Fibroblast of the conjunctiva (primary cell): Measurements from ENCODE around the gene FBXL12.
"Not testable (repeated sequence)": the region's sequence is repeated elsewhere in the genome, so short reads cannot be mapped to it uniquely, and the experiment has no call there.

Source experiments
- DNase-seq: peaks from one replicate; pipeline ENCODE4 v3.0.0-alpha.2; 2010; ENCODE audit warnings: low read depth

The FBXL12 gene

DNA sequence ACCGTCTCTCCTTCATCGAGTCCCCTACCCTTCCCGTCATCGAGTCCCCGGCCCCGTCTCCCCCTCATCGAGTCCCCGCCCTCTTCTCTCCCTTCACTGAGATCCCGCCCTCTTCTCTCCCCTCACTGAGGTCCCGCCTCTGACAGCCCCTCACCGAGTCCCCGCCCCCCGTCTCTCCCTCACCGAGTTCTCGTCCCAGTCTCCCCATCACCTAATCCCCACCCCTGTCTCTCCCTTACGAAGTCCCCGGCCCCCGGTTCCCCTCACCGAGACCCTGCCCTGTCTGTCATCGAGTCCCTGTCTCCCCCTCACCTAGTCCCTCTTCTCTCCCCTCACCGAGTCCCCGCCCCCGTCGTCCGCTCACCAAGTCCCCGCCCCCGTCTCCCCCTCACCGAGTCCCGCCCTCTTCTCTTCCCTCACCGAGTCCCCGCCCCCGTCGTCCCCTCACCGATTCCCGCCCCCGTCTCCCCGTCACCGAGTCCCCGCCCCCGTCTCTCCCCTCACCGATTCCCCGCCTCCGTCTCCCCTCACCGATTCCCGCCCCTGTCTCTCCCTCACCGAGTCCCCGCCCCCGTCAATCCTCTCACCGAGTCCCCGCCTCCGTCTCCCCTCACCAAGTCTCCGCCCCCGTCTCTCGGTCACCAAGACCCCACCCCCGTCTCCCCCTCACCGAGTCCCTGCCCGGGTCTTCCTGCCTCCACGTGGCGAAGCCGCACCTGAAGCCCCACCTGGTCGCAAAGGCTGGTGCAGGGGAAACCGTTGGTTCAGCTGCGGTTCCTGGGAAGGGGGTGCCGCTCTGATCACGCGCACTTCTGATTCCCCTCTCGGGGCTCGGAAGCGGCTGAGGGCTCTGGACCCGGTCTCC, 26.4 kb downstream of the FBXL12 start:
- DNase-seq, result peak; percentile 92

DNA sequence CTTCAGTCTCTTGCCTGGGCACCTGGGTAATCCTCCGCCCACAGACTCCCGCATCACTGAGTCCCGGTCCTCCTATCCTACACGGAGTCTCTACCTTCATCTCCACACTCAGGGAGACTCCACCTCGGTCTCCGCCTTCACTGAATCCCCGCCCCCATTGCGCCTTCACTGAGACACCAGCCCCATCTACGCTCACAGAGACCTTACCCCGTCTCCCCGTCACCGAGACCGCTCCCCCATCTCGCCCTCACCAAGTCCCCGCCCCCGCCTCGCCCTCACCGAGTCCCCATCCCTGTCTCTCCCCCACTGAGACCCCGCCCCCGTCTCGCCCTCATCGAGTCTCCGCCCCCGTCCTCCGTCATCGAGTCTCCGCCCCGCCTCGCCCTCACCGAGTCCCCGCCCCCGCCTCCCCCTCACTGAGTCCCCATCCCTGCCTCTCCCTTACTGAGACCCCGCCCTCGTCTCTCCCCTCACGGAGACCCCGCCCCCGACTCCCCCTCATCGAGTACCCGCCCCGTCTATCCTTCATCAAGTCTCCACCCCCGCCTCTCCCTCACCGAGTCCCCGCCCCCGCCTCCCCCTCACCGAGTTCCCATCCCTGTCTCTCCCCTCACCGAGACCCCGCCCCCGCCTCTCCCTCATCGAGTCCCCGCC, 27.2 kb downstream of the FBXL12 start:
- peak; percentile 94 for DNase-seq

DNA sequence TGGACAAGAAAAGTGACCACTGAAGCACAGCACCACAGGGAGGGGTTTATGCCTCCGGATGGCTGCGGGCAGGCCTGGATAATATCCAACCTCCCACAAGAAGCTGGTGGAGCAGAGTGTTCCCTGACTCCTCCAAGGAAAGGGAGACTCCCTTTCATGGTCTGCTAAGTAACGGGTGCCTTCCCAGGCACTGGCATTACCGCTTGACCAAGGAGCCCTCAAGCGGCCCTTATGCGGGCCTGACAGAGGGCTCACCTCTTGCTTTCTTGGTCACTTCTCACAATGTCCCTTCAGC, 27.9 kb downstream of the FBXL12 start:
- DNase-seq, result not testable (repeated sequence)

DNA sequence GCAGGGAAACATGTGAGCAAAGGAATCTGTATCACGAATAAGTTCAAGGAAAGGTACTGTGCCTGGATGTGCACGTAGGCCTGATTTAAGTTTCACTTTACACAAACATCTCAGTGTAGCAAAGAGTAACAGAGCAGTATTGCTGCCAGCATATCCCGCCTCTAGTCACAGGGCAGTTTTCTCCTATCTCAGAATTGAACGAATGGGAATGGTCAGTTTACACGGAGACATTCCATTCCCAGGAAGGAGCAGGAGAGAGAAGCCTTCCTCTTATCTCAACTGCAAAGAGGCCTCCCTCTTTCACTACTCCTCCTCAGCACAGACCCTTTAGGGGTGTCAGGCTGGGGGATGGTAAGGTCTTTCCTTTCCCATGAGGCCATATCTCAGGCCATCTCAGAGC, 29.3 kb downstream of the FBXL12 start:
- not testable (repeated sequence) for DNase-seq

DNA sequence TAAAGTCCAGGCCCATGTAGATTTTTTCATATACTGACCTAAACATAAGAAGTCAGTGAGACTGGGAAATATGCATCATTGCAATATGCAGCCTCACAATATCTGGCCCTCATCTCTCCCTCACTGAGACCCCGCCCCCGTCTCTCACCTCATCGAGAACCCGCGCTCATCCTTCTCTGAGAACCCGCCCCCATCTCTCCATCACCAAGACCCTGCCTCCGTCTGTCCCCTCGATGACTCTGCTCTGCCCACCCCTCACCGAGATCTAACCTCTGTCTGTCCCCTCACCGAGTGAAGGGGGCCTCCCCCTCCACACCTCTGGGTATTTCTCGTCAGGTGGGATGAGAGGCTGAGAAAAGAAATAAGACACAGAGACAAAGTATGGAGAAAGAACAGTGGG, 29.8 kb downstream of the FBXL12 start:
- no peak for DNase-seq

DNA sequence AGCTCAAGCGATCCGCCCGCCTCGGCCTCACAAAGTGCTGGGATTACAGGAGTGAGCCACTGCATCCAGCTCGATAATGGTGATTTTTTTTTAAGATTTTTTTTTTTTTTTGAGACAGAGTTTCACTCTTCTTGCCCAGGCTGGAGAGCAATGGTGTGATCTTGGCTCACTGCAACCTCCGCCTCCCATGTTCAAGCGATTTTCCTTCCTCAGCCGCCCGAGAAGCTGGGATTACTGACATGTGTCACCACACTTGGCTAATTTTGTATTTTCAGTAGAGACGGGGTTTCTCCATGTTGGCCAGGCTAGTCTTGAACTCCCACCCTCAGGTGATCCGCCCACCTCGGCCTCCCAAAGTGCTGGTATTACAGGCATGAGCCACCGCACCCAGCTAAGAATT, 30.3 kb downstream of the FBXL12 start:
- DNase-seq, result not testable (repeated sequence)

DNA sequence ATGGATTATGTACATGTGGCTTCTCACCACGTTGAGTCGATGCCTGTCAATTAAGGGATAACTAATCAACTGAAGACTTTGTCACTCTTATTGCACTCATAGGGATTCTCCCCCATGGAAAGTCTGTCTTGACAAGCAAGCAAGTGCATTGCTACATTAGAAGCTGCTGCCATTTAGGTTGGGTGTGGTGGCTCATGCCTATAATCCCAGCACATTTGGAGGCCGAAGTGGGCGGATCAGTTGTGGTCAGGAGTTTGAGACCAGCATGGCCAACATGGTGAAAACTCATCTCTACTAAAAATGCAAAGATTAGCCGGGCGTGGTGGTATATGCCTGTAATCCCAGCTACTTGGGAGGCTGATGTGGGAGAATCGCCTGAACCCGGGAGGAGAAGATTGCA, 32.1 kb downstream of the FBXL12 start:
- DNase-seq, result no peak

DNA sequence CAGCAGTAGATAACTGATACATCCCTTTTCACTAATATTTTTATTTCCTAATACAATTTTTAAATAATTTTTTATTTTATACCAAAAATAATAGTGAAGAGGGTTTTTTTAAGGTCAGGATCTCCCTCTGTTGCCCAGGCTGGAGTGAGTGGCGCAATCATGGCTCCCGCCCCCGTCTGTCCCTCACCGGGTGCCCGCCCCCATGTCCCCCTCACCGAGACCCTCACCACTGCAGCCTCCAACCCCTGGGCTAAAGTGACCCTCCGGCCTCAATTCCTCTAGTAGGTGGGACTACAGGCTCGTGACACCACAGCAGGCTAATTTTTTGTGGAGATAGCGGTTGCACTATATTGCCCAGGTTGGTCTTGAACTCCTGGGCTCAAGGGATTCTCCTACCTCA, 32.5 kb downstream of the FBXL12 start:
- DNase-seq, result no peak

DNA sequence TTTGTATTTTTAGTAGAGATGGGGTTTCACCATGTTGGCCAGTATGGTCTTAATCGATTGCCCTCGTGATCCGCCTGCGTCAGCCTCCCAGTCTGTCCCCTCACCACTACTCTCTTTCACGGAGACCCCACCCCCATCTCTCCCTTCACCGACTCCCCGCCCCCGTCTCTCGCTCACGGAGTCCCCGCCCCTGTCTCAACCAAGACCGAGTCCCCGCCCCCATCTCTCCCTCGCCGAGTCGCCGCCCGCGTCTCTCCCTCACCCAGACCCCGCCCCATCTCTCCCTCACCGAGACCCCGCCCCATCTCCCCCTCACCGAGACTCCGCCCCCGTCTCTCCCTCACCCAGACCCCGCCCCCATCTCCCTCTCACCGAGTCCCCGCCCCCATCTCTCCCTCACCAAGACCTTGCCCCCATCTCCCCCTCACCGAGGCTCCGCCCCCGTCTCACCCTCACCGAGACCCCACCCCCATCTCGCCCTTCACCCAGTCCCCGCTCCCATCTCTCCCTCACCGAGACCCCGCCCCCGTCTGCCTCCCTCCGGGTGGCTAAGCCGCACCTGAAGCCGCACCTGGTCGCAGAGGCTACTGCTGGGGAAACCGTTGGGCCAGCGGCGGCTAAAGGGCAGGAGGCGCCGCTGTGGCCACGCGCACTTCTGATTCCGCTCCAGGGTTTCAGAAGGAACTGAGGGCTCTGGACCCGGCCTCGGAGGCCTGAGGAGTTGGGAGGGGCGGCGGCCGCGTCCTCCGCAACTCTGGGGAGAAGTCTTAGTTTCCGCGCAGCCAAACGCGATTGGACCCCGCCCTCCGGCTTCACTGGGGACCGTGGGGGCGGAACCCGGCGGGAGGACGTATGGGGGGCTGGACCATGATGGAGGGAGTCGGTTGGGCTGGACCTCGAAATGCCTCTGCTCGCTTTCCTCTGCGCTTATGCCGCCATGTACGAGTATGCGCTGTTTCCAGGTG, 33.2 kb downstream of the FBXL12 start:
- peak; percentile 94 for DNase-seq

DNA sequence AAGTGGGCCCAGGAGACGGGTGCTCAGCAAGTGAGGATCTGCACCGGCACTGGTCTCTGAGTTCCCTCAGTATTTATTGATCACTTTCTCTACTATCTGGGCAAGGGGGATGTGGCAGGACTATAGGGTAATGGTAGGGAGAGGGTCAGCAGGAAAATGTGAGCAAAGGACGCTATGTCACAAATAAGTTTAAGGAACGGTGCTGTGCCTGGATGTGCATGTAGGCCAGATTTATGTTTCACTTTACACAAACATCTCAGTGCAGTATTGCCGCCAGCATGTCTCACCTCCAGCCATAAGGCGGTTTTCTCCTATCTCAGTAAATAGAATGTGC, 34.7 kb downstream of the FBXL12 start:
- DNase-seq, result not testable (repeated sequence)

DNA sequence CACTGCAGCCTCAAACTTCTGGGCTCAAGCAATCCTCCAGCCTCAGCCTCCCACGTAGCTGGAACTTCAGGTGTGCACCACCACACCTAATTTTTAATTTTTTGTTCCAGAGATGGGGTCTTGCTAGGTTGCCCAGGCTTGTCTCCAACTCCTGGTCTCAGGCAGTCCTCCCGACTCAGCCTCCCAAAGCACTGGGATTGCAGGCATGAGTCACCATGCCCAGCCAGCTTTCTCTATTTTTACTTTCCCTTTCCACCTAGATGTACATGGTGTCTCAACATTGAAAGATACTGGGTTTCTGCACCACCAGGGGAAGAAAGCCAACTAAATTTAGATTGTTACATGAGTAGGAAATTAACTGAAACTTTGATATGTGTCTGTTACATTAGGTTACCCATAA, 36.5 kb downstream of the FBXL12 start:
- no peak for DNase-seq

DNA sequence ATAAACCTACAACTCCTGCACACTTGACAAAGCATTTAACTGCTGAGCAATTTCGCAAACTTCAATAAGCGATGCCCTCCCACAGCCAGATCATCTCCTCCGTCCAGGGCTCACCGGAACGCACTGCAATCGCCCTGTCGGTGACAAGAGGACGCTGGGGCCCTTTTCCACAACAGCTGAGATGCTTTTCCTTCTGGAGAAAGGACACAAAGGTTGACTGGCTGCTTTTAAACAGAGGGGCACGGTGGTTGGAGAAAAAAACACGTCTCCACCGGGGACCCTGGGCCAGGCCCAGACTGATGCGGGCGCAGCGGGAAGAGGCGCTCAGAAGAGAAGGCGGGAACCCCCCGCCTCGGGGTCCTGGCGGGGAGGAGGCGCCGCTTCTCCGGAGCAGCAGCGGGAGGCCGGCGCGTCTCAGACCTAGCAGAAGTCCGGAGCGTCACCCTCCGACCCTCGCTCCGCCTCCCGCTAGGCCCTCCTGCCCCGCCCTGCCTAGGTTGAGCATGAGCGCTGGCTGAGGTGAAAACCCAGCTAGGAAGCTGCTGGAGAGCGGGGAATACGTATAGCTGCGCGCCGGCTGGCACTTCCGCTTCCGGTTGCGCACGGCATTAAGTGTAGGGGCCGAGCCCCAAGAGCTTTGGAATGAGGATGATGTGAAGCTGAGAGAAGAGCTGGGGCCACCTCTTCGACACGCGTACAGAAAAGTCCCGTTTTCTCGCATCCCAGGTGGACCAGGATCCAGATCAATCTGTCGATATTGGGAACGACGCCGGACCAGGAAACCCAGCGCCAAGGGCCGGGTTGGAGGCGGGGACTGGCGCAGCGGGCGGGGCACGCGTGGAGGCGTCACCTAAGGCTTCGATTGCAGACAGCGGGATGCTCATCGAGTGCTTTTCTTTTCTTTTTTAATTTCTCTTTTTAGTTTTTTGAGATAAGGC, 50.4 kb downstream of the FBXL12 start, which contains the start of gene ZNF846:
Gene ZNF846 (minus strand): TSS at position 564 of the 938 bp plus-strand sequence. CDS start 3,788 bp downstream, outside the sequence.
- peak; percentile 90 for DNase-seq
